Brain microvascular endothelial cell (primary cell): ENCODE results near the gene NOC4L.
"Not testable (repeated sequence)": the region's sequence is repeated elsewhere in the genome, so short reads cannot be mapped to it uniquely, and the experiment has no call there.

Experiments used
- DNase-seq: peaks from one replicate; pipeline ENCODE4 v3.0.0-alpha.2; 2020
- H3K27ac ChIP-seq: fragments of 250-450 bp; sonication (Bioruptor Pico); 2 replicates; pipeline ENCODE4 v1.5.1; 2020; ENCODE audit warnings: mild to moderate bottlenecking, moderate library complexity
- H3K27me3 ChIP-seq: fragments of 250-450 bp; sonication (Bioruptor Pico); replicated peaks from 2 replicates; pipeline ENCODE4 v1.5.1; 2020; ENCODE audit warnings: mild to moderate bottlenecking
- H3K36me3 ChIP-seq: fragments of 250-450 bp; sonication (Bioruptor Pico); replicated peaks from 2 replicates; pipeline ENCODE4 v1.5.1; 2020; ENCODE audit warnings: mild to moderate bottlenecking
- H3K4me3 ChIP-seq: 2 replicates; pipeline ENCODE4 v1.5.1; 2011; ENCODE audit warnings: low read depth, mild to moderate bottlenecking, control low read depth, low read length, moderate library complexity
- in situ Hi-C: cut with HindIII; loops from 2 replicates; pipeline ENCODE4 v1.10.0; 2017; ENCODE audit warnings: low sequenced_read_pairs, low pct_ligation_motif_present
- TF ChIP-seq, protein P1 (sequence below): IDR thresholded peaks from 2 replicates; pipeline ENCODE4 v1.5.1; 2011; ENCODE audit warnings: low read depth, mild to moderate bottlenecking, moderate library complexity, low read length, control low read depth, inconsistent platforms; ENCODE audit errors: missing control alignments

NOC4L gene

DNA sequence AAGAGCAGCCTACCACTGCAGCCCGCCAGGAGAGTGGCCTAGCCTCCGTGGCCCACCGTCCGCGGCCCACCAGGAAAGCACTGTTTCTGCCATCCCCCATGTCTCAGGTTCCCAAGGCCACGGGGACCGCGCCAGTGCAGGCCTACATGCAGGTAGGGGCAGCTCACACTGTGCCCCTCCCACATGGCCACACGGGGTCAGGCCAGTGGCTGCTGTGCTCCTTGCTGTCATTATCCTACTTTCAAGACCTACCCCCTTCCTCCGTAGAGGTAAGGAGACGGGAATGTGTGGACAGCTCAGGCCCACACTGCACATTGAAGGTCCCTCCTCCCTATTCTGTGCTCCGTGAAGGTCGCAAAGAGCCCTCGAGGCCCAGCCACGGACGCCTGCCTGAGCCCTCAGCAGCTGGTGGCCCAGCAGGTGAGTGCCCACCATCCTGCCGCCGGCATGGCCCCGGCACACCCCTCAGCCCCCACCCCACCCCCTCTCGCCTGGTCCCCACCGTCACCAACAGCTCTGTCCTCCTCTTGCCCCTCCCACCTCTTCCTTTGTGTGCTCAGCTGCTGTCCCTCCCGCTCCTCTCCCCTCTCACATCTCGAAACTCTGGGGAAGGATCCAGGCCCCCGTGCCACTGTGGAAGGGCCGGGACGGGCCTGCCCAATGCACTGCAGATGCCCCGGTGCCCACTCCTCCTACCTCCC, 10.2 kb upstream of the NOC4L start:
- in situ Hi-C loops: no loop called here
- no peak for DNase-seq
- TF ChIP-seq, protein P1, sequence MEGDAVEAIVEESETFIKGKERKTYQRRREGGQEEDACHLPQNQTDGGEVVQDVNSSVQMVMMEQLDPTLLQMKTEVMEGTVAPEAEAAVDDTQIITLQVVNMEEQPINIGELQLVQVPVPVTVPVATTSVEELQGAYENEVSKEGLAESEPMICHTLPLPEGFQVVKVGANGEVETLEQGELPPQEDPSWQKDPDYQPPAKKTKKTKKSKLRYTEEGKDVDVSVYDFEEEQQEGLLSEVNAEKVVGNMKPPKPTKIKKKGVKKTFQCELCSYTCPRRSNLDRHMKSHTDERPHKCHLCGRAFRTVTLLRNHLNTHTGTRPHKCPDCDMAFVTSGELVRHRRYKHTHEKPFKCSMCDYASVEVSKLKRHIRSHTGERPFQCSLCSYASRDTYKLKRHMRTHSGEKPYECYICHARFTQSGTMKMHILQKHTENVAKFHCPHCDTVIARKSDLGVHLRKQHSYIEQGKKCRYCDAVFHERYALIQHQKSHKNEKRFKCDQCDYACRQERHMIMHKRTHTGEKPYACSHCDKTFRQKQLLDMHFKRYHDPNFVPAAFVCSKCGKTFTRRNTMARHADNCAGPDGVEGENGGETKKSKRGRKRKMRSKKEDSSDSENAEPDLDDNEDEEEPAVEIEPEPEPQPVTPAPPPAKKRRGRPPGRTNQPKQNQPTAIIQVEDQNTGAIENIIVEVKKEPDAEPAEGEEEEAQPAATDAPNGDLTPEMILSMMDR: no peak
- H3K27ac ChIP-seq: no peak overlapping the region
- H3K4me3 ChIP-seq: no peak overlapping the region
- H3K27me3 ChIP-seq: no peaks in the 10 kb centered on the region
- peaks cover 8% of the 10 kb centered on the region for H3K36me3 ChIP-seq

DNA sequence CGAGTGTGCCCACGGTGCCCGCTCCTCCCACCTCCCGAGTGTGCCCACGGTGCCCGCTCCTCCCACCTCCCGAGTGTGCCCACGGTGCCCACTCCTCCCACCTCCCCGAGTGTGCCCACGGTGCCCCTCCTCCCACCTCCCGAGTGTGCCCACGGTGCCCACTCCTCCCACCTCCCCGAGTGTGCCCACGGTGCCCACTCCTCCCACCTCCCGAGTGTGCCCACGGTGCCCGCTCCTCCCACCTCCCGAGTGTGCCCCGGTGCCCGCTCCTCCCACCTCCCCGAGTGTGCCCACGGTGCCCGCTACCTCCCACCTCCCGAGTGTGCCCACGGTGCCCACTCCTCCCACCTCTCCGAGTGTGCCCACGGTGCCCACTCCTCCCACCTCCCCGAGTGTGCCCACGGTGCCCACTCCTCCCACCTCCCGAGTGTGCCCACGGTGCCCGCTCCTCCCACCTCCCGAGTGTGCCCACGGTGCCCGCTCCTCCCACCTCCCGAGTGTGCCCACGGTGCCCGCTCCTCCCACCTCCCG, 9.5 kb upstream of the NOC4L start:
- in situ Hi-C loops, H3K27ac ChIP-seq, H3K36me3 ChIP-seq, H3K27me3 ChIP-seq, H3K4me3 ChIP-seq, DNase-seq: not testable (repeated sequence)

DNA sequence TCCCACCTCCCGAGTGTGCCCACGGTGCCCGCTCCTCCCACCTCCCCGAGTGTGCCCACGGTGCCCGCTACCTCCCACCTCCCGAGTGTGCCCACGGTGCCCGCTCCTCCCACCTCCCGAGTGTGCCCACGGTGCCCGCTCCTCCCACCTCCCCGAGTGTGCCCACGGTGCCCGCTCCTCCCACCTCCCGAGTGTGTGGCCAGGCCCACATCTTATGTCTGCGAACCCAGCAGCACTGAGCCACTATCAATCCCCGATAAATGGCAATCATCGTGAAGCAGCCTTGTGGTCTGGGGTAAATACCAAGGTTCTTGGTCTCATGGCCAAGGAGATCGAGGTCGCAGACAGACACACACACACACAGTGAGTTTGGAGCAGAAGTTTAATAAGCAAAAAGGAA, 8.0 kb upstream of the NOC4L start:
- H3K27ac ChIP-seq, in situ Hi-C loops, H3K4me3 ChIP-seq, DNase-seq, H3K27me3 ChIP-seq: not testable (repeated sequence)
- peaks cover 19% of the 10 kb centered on the region for H3K36me3 ChIP-seq

DNA sequence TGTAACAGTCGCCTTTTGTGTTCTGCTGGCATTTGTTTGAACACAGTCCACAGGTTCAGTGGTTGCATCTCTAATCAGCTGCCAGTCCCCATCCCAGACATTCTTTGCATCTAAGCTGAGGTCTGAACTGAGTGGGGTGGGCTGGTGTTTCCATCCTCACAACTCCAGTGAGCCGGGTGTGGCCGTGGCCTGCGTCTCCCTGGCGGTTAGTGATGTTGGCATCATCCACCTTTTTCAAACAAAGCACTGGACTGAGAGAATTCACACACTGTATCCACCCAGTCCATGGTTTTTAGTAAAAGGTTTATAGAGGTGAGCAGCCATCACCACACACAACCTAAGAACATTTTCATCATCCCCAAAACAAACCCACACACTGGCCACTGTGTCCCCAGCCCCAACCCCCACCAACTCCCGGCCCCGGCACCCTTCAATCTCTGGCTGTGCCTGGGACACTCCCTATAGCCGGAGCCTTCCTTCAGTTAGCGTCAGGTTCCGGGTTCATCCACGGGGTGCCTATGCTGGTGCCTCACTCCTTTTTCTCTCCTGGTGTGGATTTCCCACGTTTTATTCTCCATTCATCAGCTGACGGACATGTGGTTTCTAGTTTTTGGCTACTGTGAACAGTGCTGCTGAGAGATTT, 6.7 kb upstream of the NOC4L start:
- Histone ChIP-seq H3K27ac (no peak overlapping the region), H3K27me3 (no peaks in the 10 kb centered on the region), H3K36me3 (peaks cover 28% of the 10 kb centered on the region), H3K4me3 (no peak overlapping the region)
- in situ Hi-C loops: no loop called here
- no peak for DNase-seq
- TF ChIP-seq, protein P1: no peak

DNA sequence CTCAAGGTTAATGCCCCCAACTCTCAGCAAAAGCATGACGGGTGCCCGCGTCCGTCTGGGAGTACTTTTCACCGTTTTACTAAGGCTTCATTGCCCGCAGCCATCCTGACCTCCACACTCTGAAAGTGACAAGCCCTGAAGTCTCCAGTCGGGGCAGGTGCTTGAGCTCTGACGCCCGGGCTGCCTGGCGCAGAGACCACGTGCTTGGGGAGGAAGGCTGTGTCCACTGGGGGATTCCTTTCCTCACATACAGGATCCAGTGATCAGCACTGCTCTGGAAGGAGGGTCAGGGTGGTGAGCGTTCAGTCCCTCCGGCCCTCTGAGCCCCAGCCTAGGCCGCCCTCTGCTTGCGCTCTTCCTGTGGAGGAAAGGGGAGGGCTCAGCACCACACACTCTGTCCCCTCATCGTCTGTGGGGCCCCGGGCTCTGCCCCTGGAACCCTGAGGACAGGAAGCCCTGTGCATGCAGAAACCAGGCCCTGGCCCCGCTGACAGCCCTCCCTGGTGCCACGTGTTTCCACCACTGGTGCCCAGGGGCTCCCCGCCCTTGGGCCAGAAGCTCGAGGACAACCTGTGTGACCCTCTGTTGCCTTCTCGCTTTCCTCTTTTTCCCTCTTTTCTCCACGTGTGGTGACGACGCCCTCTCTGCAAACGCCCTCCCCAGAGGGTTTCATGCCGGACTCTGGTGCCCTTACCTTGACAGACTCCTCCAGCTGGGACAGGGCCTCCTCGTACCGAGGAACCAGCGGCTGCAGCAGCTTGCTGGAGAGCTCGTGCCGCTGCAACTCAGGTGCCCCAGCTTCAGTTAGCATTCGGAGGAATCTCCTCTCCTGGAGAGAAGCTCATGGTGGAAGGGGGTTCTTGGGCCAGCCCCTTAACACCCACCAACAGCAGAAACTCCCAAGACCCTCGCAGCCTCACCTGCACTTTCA, 5.1 kb upstream of the NOC4L start:
- no peaks in the 10 kb centered on the region for H3K27me3 ChIP-seq
- H3K36me3 ChIP-seq: peaks cover 28% of the 10 kb centered on the region
- no peak for DNase-seq
- no peak overlapping the region for H3K4me3 ChIP-seq
- H3K27ac ChIP-seq: no peak overlapping the region
- TF ChIP-seq, protein P1: no peak
- in situ Hi-C loops: no loop called here

DNA sequence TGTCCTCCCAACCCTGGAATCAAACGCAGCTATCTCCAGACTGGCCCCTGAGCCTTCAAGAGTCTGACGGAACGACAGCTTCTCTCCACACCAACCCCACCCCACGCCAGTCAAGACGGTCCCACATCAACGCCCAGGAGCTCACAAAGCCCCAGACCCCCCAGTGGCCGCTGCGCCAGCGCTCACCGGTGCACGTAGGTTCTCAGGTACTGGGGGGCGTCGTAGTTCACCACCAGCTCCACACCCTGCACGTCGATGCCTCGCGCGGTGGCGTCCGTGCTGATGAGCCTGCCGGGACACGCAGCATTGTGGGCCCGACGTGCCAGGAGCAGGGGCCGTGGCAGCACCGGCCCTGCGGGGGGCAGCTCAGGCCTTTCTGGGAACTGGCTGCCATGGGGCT, 4.3 kb upstream of the NOC4L start:
- DNase-seq: no peak
- TF ChIP-seq, protein P1: no peak
- no peak overlapping the region for H3K4me3 ChIP-seq
- in situ Hi-C loops: no loop called here
- no peaks in the 10 kb centered on the region for H3K27me3 ChIP-seq
- H3K27ac ChIP-seq: no peak overlapping the region
- peaks cover 28% of the 10 kb centered on the region for H3K36me3 ChIP-seq
